ENCODE data around the gene TET1.

TET1 gene

GRCh38 chr10:68717435-68717834, 157.3 kb downstream of the TET1 start:
- Mint-ChIP-seq H3K27ac (no peak overlapping the region), H3K9me3 (peaks cover 4% of the 10 kb centered on the region), H3K4me3 (no peak overlapping the region), H3K36me3 (ENCODE audit: low read depth) (peaks cover 10% of the 10 kb centered on the region), H3K27me3 (ENCODE audit: low read depth, poor library complexity) (peaks cover 10% of the 10 kb centered on the region), H3K4me1 (peaks cover 6% of the 10 kb centered on the region)
- no peak for DNase-seq
- TF ChIP-seq, protein P1, sequence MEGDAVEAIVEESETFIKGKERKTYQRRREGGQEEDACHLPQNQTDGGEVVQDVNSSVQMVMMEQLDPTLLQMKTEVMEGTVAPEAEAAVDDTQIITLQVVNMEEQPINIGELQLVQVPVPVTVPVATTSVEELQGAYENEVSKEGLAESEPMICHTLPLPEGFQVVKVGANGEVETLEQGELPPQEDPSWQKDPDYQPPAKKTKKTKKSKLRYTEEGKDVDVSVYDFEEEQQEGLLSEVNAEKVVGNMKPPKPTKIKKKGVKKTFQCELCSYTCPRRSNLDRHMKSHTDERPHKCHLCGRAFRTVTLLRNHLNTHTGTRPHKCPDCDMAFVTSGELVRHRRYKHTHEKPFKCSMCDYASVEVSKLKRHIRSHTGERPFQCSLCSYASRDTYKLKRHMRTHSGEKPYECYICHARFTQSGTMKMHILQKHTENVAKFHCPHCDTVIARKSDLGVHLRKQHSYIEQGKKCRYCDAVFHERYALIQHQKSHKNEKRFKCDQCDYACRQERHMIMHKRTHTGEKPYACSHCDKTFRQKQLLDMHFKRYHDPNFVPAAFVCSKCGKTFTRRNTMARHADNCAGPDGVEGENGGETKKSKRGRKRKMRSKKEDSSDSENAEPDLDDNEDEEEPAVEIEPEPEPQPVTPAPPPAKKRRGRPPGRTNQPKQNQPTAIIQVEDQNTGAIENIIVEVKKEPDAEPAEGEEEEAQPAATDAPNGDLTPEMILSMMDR (IDR thresholded peaks at IDR 0.05): no peak

DNA sequence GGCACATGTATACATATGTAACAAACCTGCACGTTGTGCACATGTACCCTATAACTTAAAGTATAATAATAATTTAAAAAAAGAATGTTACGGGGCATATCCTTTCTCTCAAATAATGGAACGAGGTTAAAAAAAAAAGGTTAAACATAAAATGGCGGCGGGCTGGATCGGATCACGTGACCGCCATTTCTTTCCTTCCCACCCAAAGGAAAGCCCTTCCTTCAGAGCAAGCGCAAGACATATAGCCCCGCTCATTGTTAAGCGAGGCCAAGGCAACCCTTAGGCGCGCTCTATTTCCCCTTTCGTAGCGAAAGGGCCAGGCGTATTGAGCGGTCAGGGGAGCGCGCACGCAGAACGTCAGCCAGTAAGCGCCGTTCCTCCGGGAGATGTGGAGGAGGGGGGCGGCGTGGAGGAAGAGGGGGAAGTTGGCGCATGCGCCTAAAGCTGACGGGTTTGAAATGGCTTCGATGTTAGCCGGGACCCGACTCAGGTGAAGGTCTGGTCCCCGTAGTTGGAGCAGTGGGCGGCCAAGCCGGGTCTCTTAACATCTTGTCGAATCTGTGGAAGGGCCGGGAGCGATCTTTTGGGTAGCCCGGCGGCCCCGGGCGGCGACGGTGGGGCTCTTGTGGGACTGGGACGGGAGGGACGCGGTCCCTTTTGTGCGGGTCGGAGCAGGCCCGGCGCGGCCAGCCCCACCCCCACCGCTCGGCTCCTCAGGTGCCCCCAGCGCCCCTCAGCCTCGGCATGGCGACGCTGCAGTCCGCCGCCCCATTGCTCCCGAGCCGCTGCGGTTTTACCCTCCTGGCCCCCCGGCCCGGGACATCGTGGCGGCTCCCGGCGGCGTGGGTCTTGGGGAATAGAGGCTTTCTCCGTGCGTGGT, 160.9 kb downstream of the TET1 start, which contains the start of gene CCAR1:
Gene CCAR1, plus strand, starts transcription at position 447 of the 880 bp plus-strand sequence. CDS start 1,266 bp downstream, outside the sequence.
- Mint-ChIP-seq H3K27me3 (ENCODE audit: low read depth, poor library complexity) (peaks cover 10% of the 10 kb centered on the region), H3K4me1 (peaks cover 15% of the 10 kb centered on the region), H3K9me3 (peaks cover 4% of the 10 kb centered on the region), H3K27ac (peak within 1 kb of the TSS; percentile 99), H3K4me3 (peak within 1 kb of the TSS; percentile 86), H3K36me3 (ENCODE audit: low read depth) (peaks cover 39% of the 10 kb centered on the region)
- peak; percentile 96 for DNase-seq
- TF ChIP-seq, protein P1 (IDR thresholded peaks at IDR 0.05): no peak

DNA sequence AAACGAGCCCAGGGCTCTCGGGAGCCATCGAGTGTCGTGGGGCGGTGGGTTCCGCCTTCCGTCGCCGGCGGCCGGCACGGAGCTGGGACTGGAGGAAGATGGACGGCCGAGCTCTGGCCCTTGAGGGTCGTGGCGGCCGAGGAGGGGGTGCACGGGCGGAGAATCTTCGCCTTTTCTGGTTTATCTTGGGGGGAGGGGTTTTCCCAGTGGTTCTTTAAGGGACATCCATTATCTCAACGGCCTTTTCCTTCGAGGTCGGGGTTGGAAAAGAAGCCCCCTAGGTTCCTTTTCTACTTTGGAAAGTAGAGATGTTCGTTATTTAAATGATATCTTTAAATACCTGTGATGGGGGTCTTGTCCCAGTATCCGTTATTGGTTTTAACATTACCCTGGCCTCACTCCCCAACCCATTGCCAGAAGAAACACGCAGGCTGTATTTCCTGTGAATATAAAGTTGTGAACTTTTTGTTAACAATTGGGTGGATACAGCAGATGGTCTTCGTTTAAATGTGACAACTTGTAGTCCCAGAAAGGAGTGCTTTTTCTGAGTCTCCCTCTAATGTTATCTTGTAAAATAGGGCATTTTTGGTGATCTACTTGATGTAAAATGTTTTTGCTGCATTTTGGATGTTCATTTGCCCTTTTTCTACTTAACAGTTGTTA, 161.7 kb downstream of the TET1 start:
- H3K4me1 Mint-ChIP-seq: peaks cover 19% of the 10 kb centered on the region
- H3K27ac Mint-ChIP-seq: peak overlapping the region; percentile 94
- peaks cover 10% of the 10 kb centered on the region for H3K27me3 Mint-ChIP-seq (ENCODE audit: low read depth, poor library complexity)
- TF ChIP-seq, protein P1 (IDR thresholded peaks at IDR 0.05): no peak
- DNase-seq: no peak
- peak overlapping the region; percentile 86 for H3K4me3 Mint-ChIP-seq
- H3K9me3 Mint-ChIP-seq: peaks cover 4% of the 10 kb centered on the region
- peaks cover 45% of the 10 kb centered on the region for H3K36me3 Mint-ChIP-seq (ENCODE audit: low read depth)

GRCh38 chr10:68725016-68725415, 164.9 kb downstream of the TET1 start:
- H3K27me3 Mint-ChIP-seq (ENCODE audit: low read depth, poor library complexity): no peaks in the 10 kb centered on the region
- no peak overlapping the region for H3K4me3 Mint-ChIP-seq
- H3K36me3 Mint-ChIP-seq (ENCODE audit: low read depth): peaks cover 66% of the 10 kb centered on the region
- H3K27ac Mint-ChIP-seq: no peak overlapping the region
- H3K9me3 Mint-ChIP-seq: no peaks in the 10 kb centered on the region
- H3K4me1 Mint-ChIP-seq: peaks cover 19% of the 10 kb centered on the region
- TF ChIP-seq, protein P1 (IDR thresholded peaks at IDR 0.05): no peak
- no peak for DNase-seq

DNA sequence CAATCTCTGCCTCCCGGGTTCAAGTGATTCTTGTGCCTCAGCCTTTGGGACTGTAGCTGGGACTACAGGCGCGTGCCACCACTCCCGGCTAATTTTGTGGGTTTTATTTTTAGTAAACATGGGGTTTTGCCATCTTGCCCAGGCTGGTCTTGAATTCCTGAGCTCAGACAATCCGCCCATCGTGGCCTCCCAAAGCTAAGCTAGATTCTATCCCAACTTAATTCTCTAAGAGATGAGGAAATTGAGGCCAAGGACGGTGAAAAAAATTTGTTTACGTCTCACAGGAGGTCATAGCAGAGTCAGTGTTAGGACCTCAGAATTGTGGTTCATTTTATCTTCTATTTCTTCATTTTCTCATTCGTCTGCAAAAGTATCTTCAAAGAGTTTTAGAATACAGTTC, 167.0 kb downstream of the TET1 start:
- no peak for DNase-seq

More for the DNA sequence above, 167.0 kb downstream of the TET1 start:
- Mint-ChIP-seq H3K4me1 (peaks cover 16% of the 10 kb centered on the region), H3K9me3 (no peaks in the 10 kb centered on the region), H3K4me3 (no peak overlapping the region), H3K36me3 (ENCODE audit: low read depth) (peaks cover 84% of the 10 kb centered on the region), H3K27me3 (ENCODE audit: low read depth, poor library complexity) (no peaks in the 10 kb centered on the region), H3K27ac (peak overlapping the region; percentile 79)
- TF ChIP-seq, protein P1 (IDR thresholded peaks at IDR 0.05): no peak
